GM12801 (cell line): ENCODE data around the gene RYR2.

Experiments
- TF ChIP-seq, protein P1 (sequence below): IDR thresholded peaks from one replicate; pipeline ENCODE4 v1.5.1; 2011; ENCODE audit warnings: control low read depth; ENCODE audit not compliant: insufficient read length; ENCODE audit errors: extremely low read depth

RYR2 gene

DNA sequence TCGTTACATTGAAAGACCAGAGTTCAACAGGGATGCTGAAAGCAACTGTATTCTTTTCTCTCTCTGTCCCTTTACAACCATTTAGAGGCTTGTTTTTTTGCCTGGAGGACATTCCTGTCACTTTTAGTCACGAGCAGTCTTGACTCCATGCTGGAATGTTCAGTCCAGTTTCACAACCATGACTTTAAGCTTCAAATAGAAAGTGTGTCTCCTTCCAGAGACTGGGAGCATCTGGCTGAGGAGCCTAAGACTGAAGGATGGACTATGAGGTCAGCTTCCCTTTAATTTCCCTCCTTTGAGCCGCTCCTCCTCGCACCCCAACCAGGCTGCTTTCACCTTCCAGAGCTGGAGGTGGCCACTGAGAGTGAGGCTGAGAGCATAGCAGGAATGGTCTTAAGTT lies 10.5 kb upstream of the RYR2 start:
- TF ChIP-seq, protein P1, sequence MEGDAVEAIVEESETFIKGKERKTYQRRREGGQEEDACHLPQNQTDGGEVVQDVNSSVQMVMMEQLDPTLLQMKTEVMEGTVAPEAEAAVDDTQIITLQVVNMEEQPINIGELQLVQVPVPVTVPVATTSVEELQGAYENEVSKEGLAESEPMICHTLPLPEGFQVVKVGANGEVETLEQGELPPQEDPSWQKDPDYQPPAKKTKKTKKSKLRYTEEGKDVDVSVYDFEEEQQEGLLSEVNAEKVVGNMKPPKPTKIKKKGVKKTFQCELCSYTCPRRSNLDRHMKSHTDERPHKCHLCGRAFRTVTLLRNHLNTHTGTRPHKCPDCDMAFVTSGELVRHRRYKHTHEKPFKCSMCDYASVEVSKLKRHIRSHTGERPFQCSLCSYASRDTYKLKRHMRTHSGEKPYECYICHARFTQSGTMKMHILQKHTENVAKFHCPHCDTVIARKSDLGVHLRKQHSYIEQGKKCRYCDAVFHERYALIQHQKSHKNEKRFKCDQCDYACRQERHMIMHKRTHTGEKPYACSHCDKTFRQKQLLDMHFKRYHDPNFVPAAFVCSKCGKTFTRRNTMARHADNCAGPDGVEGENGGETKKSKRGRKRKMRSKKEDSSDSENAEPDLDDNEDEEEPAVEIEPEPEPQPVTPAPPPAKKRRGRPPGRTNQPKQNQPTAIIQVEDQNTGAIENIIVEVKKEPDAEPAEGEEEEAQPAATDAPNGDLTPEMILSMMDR: no peak

DNA sequence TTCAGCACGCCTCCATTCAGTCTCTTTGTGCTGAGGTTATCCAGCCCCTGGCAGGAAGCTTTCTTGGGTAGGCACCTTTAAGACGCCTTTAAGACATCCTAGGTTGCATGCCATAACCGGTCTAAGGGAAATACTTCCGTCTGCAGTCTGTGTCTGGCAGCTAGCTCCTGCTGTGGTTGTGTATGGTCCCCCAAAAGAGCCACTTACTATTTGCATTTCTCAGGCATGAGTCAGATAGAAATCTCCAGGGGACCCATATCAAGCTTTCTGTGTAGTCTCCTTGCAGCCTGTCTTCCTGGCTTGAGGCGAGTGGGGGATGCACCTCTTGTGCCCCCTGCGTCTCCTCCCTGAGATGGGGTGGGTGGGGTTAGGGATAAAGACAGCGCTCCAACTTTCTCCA lies 10.0 kb upstream of the RYR2 start:
- TF ChIP-seq, protein P1: no peak

DNA sequence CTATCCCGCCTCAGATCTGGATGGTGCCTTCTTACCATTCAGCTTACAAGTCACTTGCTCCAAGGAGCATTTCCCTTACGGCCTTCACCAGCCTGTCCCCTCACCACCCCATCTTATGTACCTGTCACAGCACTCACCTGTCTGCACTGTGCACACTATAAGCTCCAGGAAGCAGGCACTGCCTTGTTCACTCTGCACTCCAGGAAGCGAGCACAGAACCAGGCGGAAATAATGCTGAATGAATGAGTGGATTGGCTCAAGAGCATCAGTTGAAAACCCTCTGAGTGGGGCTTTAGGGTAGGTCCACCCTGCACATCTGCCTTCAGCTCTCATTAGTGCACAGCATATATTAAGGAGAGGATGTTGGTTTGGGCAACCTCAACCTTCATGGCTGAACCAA lies 8.9 kb upstream of the RYR2 start:
- TF ChIP-seq, protein P1: no peak

DNA sequence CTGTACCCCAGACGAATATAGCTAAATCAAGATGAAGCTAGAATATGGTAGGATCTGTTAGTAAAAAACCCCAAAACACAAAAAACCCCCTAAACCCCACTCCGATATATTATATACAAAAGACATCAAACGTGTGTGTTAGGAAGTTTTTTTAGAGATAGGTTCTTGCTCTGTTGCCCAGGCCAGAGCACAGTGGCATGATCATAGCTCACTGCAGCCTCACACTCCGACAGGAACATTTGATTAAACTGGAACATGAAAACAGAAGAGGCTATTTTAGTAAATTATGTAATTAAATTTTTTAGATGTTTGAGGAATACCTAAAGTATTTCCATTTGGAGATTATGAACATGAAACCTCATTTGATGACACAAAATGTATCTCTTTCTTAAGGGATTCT lies 8.2 kb upstream of the RYR2 start:
- TF ChIP-seq, protein P1: no peak

DNA sequence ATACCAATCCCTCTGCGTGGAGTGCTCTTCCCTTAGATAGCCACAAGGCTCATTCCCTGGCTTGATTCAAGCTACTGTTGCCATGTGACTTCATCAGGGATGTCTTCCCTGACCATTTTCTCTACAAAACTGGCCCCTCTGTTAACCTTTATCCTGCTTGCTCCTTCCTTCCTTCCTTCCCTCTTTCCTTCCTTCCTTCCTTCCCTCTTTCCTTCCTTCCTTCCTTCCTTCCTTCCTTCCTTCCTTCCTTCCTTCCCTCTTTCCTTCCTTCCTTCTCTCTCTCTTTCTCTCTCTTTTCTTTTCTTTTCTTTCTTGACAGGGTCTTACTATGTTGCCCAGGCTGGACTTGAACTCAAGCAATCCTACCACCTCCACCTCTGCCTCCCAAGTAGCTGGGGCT lies 6.2 kb upstream of the RYR2 start:
- TF ChIP-seq, protein P1: no peak

DNA sequence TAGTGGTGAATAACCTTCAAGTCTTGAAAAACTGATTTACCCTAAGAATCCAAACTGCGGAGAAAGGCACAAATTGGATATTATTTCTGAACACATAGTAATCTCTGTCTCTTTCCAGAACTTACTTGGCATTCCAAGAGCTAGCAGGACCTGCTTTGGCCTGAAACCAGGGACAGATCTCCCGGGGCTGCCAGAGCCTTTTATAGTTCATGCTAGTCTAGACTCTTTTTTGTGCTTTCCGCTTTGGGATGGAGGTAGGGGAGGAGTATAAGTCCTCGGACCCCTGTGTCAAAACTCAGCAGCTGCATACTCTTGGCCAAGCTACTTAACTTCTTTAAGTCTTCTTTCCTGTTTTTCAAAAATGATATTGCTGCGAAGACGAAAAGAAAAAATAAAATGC lies 3.8 kb upstream of the RYR2 start:
- TF ChIP-seq, protein P1: no peak

DNA sequence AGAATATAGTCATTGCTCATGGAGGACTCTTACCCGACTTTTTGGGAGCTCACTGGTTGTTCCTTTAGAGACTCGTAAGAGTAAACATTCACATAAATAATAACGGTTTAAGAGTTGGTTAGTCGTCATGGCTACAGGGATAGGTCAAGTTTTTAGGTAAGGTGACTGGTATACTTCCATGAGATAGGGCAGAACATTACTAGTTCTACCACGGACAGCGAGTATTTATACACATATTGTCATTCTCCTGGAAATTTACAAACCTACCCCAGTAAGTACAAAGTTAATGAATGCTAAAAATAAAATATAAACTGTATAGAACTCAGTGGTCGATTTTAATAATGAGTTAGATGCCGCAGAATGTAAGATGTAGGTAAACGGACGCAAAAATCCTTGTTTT lies 1.2 kb upstream of the RYR2 start:
- TF ChIP-seq, protein P1: no peak

DNA sequence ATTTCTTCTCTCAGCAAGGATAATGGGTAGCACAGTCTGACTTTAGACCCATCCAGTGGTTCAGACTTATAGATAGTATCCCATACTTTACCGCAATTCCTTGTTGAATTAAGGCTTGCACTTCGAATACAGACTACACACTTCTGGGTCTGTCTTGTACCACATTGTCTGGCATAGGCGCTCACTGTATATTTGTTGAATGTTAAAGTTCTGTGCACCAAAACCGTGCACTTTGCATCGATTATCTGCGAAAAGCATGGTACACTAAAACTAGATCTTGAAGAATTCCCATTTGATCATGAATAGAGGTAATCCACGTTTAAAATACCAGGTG lies 556 bp upstream of the RYR2 start:
- TF ChIP-seq, protein P1: no peak
